HepG2 (cell line): ENCODE measurements around the gene CPLANE2. TPM values are rescaled to one million over a fixed set of nuclear protein-coding genes. Genes with fewer than 3 reads are reported as not detected.

ENCODE experiments used
- ATF4 ChIP-seq, 2 experiments: fragments of 450-650 bp in 1 of 2; sonication (generic) in 1 of 2; formaldehyde crosslinking; IDR thresholded peaks; 2 replicates each; pipeline versions ENCODE4 v1.5.0 to v1.8.0; 2020 to 2022; ENCODE audit warnings: mild to moderate bottlenecking in 1 of 2, missing genetic modification reagents in 1 of 2
- DMAP1 ChIP-seq: IDR thresholded peaks from 2 replicates; pipeline ENCODE4 v1.6.1; 2016
- GPN1 ChIP-seq: sonication (generic); formaldehyde crosslinking; IDR thresholded peaks from 2 replicates; pipeline ENCODE4 v1.5.1; 2020; ENCODE audit warnings: missing genetic modification reagents, borderline replicate concordance
- HHEX ChIP-seq: IDR thresholded peaks from 2 replicates; pipeline ENCODE4 v1.6.1; 2016; ENCODE audit warnings: control low read depth
- HNF1B ChIP-seq: sonication (generic); formaldehyde crosslinking; IDR thresholded peaks from 2 replicates; pipeline ENCODE4 v1.5.1; 2020; ENCODE audit warnings: mild to moderate bottlenecking, moderate library complexity, missing genetic modification reagents
- JUN ChIP-seq: sonication (generic); formaldehyde crosslinking; IDR thresholded peaks from 2 replicates; pipeline ENCODE4 v1.4.0; 2020; ENCODE audit warnings: mild to moderate bottlenecking, missing genetic modification reagents
- LRRFIP1 ChIP-seq: sonication (generic); formaldehyde crosslinking; conservative IDR thresholded peaks from 2 replicates; pipeline ENCODE4 v1.4.0; 2020; ENCODE audit warnings: missing genetic modification reagents
- MBNL3 ChIP-seq: fragments of 250-450 bp; sonication (Bioruptor Pico); conservative IDR thresholded peaks from 2 replicates; pipeline ENCODE4 v1.8.0; 2022; ENCODE audit warnings: mild to moderate bottlenecking, inconsistent platforms
- NONO ChIP-seq, 2 experiments: fragments of 450-650 bp in 1 of 2; sonication (generic) in 1 of 2; formaldehyde crosslinking in 1 of 2; IDR thresholded peaks in 1 of 2; conservative IDR thresholded peaks in 1 of 2; 2 replicates each; pipeline versions ENCODE4 v1.6.1 to v1.8.0; 2017 to 2022; ENCODE audit warnings: mild to moderate bottlenecking in 1 of 2, missing genetic modification reagents in 1 of 2, moderate library complexity in 1 of 2
- PLSCR1 ChIP-seq: sonication (generic); formaldehyde crosslinking; IDR thresholded peaks from 2 replicates; pipeline ENCODE4 v1.5.0; 2020; ENCODE audit warnings: missing genetic modification reagents, mild to moderate bottlenecking, borderline replicate concordance
- PPARG ChIP-seq: conservative IDR thresholded peaks from 2 replicates; pipeline ENCODE4 v1.6.1; 2016; ENCODE audit warnings: missing biosample characterization, missing genetic modification reagents
- SAP130 ChIP-seq: IDR thresholded peaks from 2 replicates; pipeline ENCODE4 v1.6.1; 2016; ENCODE audit warnings: low read depth
- ZBTB2 ChIP-seq: sonication (generic); formaldehyde crosslinking; IDR thresholded peaks from 2 replicates; pipeline ENCODE4 v1.8.0; 2022; ENCODE audit warnings: low read depth, missing genetic modification reagents
- ZKSCAN1 ChIP-seq: fragments of 150-350 bp; IDR thresholded peaks from 2 replicates; pipeline ENCODE4 v1.6.1; 2014; ENCODE audit warnings: low read length
- ZNF557 ChIP-seq: sonication (generic); formaldehyde crosslinking; IDR thresholded peaks from 2 replicates; pipeline ENCODE4 v1.4.0; 2020; ENCODE audit warnings: missing genetic modification reagents
- ZNF652 ChIP-seq: IDR thresholded peaks from 2 replicates; pipeline ENCODE4 v1.6.1; 2016; ENCODE audit warnings: low read depth, borderline replicate concordance
- ZNF816 ChIP-seq: sonication (generic); formaldehyde crosslinking; IDR thresholded peaks from 2 replicates; pipeline ENCODE4 v1.8.0; 2022; ENCODE audit warnings: missing genetic modification reagents, mild to moderate bottlenecking, borderline replicate concordance
- ZNF841 ChIP-seq: sonication (generic); formaldehyde crosslinking; IDR thresholded peaks from 2 replicates; pipeline ENCODE4 v1.8.1; 2023; ENCODE audit warnings: missing genetic modification reagents, borderline replicate concordance
- polyA plus RNA-seq, 8 experiments: library from polyadenylated mRNA; depleted of rRNA in 3 of 8; stranded (reverse) in 7 of 8; unstranded in 1 of 8; fragments of >200 nt; fragmentation: Illumina TruSeq in 4 of 8; extraction: Trizol in 4 of 8; gene quantifications; 2 replicates each; pipeline versions ENCODE4 v1.2.1 to v1.2.3, GENCODE V29; 2011 to 2016; ENCODE audit warnings: low read depth in 4 of 8, missing spikeins in 1 of 8, mixed read lengths in 1 of 8; ENCODE audit not compliant: insufficient read depth in 1 of 8
- total RNA-seq, 5 experiments: library from RNA; depleted of rRNA; stranded (reverse); fragments of >200 nt; fragmentation: Illumina TruSeq; extraction: Trizol; gene quantifications; 2 replicates each; pipeline ENCODE4 v1.2.3, GENCODE V29; 2016; ENCODE audit warnings: low read depth in 1 of 5
- TF ChIP-seq, protein P1 (sequence below), 2 experiments: sonication (generic) in 1 of 2; formaldehyde crosslinking in 1 of 2; IDR thresholded peaks; 2 replicates each; pipeline versions ENCODE4 v1.5.1 to v1.6.1; 2011 to 2020; ENCODE audit warnings: borderline replicate concordance in 1 of 2, low read depth in 1 of 2, low read length in 1 of 2, mild to moderate bottlenecking in 1 of 2, missing genetic modification reagents in 1 of 2, moderate library complexity in 1 of 2

CPLANE2 gene
- total and polyA plus RNA-seq, 2 of the 13 experiments (the other 11 are each of a cell fraction or from before 2014, with no cell fraction given) = 0.29 to 1.6 TPM

DNA sequence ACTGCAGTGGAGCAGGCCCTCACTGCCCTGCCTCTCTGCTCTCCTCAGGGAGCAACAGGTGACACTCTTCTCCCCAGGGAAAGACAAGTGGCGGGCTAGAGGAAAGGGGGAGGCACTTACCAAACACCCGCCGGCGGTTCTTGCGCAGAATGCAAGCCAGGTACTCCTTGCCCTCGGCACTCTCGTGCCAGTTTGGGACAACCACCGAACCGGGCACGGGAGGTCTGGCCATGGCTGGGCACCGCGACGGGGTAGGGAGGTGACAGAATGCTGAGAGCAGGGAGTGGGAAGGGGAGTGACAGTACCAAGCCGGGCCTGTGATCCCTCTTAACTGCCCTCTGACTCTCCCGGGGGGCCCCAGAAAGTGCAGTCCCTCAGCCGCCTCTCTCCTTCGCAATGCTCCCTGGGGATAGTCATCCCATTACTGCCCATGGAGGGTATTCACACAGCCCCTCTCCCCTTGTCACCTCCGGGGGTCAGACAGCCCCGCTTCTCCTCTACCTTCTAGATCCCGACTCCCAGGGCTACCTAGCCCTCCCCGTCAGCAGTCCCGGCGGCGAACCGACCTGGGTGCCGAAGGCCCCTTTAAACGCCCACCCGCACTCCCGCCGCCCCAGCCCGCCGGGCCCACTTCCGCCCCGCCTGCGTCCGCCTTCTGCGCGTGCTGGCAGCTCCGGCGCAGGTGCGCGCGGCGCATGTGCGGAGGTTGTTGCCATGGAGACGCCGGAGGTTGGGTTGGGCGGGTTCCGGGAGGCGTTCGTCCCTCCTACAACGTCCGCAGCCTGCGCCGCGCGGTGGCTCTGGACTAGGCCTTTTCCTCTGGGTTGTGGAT lies at the start of gene CPLANE2 (continued):
- no peak for TF ChIP-seq ZBTB2 (CRISPR knock-in tag)
- TF ChIP-seq SAP130 (CRISPR knock-in tag) = peak; percentile 91
- no peak for TF ChIP-seq HNF1B (CRISPR knock-in tag)
- no peak for TF ChIP-seq JUN (CRISPR knock-in tag)
- 0 out of 4 replicates have a peak, but pooled peaks of 1 of the 2 experiments have one; percentile 24 for TF ChIP-seq ATF4 (CRISPR knock-in tag; IDR thresholded peaks at IDR 0.05)
- no peak for TF ChIP-seq DMAP1
- TF ChIP-seq ZNF557 = no peak
- no peak for TF ChIP-seq ZNF652
- TF ChIP-seq NONO (IDR thresholded peaks at IDR 0.05) = no peak
- TF ChIP-seq NONO (CRISPR knock-in tag; conservative IDR thresholded peaks at IDR 0.05) = no peak
- no peak for TF ChIP-seq GPN1 (CRISPR knock-in tag)
- TF ChIP-seq, protein P1, sequence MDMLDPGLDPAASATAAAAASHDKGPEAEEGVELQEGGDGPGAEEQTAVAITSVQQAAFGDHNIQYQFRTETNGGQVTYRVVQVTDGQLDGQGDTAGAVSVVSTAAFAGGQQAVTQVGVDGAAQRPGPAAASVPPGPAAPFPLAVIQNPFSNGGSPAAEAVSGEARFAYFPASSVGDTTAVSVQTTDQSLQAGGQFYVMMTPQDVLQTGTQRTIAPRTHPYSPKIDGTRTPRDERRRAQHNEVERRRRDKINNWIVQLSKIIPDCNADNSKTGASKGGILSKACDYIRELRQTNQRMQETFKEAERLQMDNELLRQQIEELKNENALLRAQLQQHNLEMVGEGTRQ (IDR thresholded peaks at IDR 0.05; ENCODE audit: low read depth, low read length) = no peak
- TF ChIP-seq, protein P1 (CRISPR knock-in tag; IDR thresholded peaks at IDR 0.05; ENCODE audit: borderline replicate concordance) = no peak
- no peak for TF ChIP-seq ZNF816 (CRISPR knock-in tag)
- no peak for TF ChIP-seq PLSCR1 (CRISPR knock-in tag)
- TF ChIP-seq ZKSCAN1 = no peak
- TF ChIP-seq LRRFIP1 (CRISPR knock-in tag) = no peak
- TF ChIP-seq MBNL3 (CRISPR knock-in tag) = no peak
- no peak for TF ChIP-seq HHEX (CRISPR knock-in tag)
- 0 out of 2 replicates have a peak, but pooled peaks have one; percentile 12 for TF ChIP-seq PPARG (CRISPR knock-in tag)
- TF ChIP-seq ZNF841 (CRISPR knock-in tag) = no peak
